Lung (tissue), 16 donors: ENCODE measurements around the gene EIF6. TPM values are rescaled to one million over a fixed set of nuclear protein-coding genes. Genes with fewer than 3 reads are reported as not detected.

Experiments
- ATAC-seq: fragments of 200-7000 bp; cut with Tn5 transposase; one replicate; pipeline ENCODE4 v1.9.1; 2020; ENCODE audit warnings: moderate number of reproducible peaks; ENCODE audit not compliant: insufficient read depth, low FRiP score
- DNase-seq, 3 donors: peaks; one replicate each; pipeline ENCODE4 v3.0.0-alpha.2; 2013 to 2017
- H3K27ac ChIP-seq, 2 donors: one replicate each; pipeline ENCODE4 v1.5.1; 2013; ENCODE audit warnings: mild to moderate bottlenecking in 2 of 2, moderate library complexity in 2 of 2, control low read depth in 1 of 2, inconsistent platforms in 1 of 2, low read depth in 1 of 2, low read length in 1 of 2
- H3K27me3 ChIP-seq, 3 donors: one replicate each; pipeline ENCODE4 v1.5.1; 2013; ENCODE audit warnings: low read length in 2 of 3; ENCODE audit not compliant: control insufficient read depth in 3 of 3, insufficient read depth in 3 of 3
- H3K36me3 ChIP-seq, 4 donors: one replicate each; pipeline ENCODE4 v1.5.1; 2013; ENCODE audit warnings: low read length in 4 of 4, mild to moderate bottlenecking in 1 of 4, moderate library complexity in 1 of 4; ENCODE audit not compliant: control insufficient read depth in 4 of 4, insufficient read depth in 4 of 4
- H3K4me1 ChIP-seq, 5 donors: one replicate each; pipeline ENCODE4 v1.5.1; 2013; ENCODE audit warnings: low read length in 5 of 5, mild to moderate bottlenecking in 2 of 5, moderate library complexity in 1 of 5; ENCODE audit not compliant: control insufficient read depth in 5 of 5, insufficient read depth in 5 of 5
- H3K4me3 ChIP-seq: one replicate; pipeline ENCODE4 v1.5.1; 2013; ENCODE audit warnings: mild to moderate bottlenecking, control low read depth, moderate library complexity
- H3K9ac ChIP-seq, 2 donors: one replicate each; pipeline ENCODE4 v1.5.1; 2013; ENCODE audit warnings: low read length in 2 of 2, control low read depth in 1 of 2; ENCODE audit not compliant: insufficient read depth in 1 of 2
- H3K9me3 ChIP-seq, 4 donors: one replicate each; pipeline ENCODE4 v1.5.1; 2013; ENCODE audit warnings: low read length in 3 of 4, mild to moderate bottlenecking in 1 of 4, moderate library complexity in 1 of 4; ENCODE audit not compliant: control insufficient read depth in 4 of 4, insufficient read depth in 3 of 4
- WGBS, 2 donors: extraction: QIAGEN DNeasy Blood & Tissue Kit; methylation state at CpG; one replicate each; pipeline ENCODE4 v1.1.7; 2013; 5-methylcytosine and 5-hydroxymethylcytosine counted together
- long read RNA-seq, 5 donors: transcript quantifications; one replicate each; lab custom pipeline, GENCODE V29; 2026
- polyA plus RNA-seq, 2 donors: library from polyadenylated mRNA; stranded (reverse); fragments of 200-250 nt; gene quantifications; one replicate each; pipeline ENCODE4 v1.2.1, GENCODE V29; 2013
- total RNA-seq, 2 donors: library from RNA; depleted of rRNA in 1 of 2; stranded (reverse); fragments of >200 nt in 1 of 2; gene quantifications; one replicate each; pipeline ENCODE4 v1.2.1, GENCODE V29; 2014 to 2021
- TF ChIP-seq, protein P1 (sequence below): IDR thresholded peaks from 2 replicates; pipeline ENCODE4 v1.5.1; 2012; ENCODE audit warnings: mild to moderate bottlenecking; ENCODE audit errors: control extremely low read depth, extremely low read depth
- donor health status: control.
- donor health status: control.
- donor health status: Bipolar disorder and iron deficiency.
- donor health status: healthy.
- donor health status: DM: yes; HTN: yes; CAD: no.

The EIF6 gene
- total RNA-seq, result 100 to 1,000 TPM in 1 of 2 donors, 10 to 100 TPM in 1; 47.8 to 119 TPM
- 100 to 1,000 TPM; 118 to 191 TPM for polyA plus RNA-seq
- long read RNA-seq, donor 1, transcript EIF6-203 (7 exons, 1,289 nt), result major isoform, 53 of 149 reads
- long read RNA-seq, donor 1, transcript EIF6-201 (6 exons, 1,252 nt), result minor isoform, 8 of 149 reads
- long read RNA-seq, donor 1, partial matches to known transcripts, result 87 of 149 reads
- long read RNA-seq, donor 1, other reads (novel, unspliced or antisense), result 0 of 149 reads
- long read RNA-seq, donor 2, transcript EIF6-203 (7 exons, 1,289 nt), result major isoform, 24 of 66 reads
- long read RNA-seq, donor 2, transcript EIF6-201 (6 exons, 1,252 nt), result minor isoform, 6 of 66 reads
- long read RNA-seq, donor 2, partial matches to known transcripts, result 36 of 66 reads
- long read RNA-seq, donor 2, other reads (novel, unspliced or antisense), result 0 of 66 reads
- long read RNA-seq, donor 3, transcript EIF6-203 (7 exons, 1,289 nt), result major isoform, 14 of 63 reads
- long read RNA-seq, donor 3, partial matches to known transcripts, result 42 of 63 reads
- long read RNA-seq, donor 3, other reads (novel, unspliced or antisense), result 0 of 63 reads
- long read RNA-seq, donor 4, transcript EIF6-203 (7 exons, 1,289 nt), result major isoform, 14 of 77 reads
- long read RNA-seq, donor 4, partial matches to known transcripts, result 59 of 77 reads
- long read RNA-seq, donor 4, other reads (novel, unspliced or antisense), result 0 of 77 reads
- long read RNA-seq, donor 5, transcript EIF6-203 (7 exons, 1,289 nt), result major isoform, 51 of 92 reads
- long read RNA-seq, donor 5, transcript EIF6-201 (6 exons, 1,252 nt), result minor isoform, 10 of 92 reads
- long read RNA-seq, donor 5, partial matches to known transcripts, result 25 of 92 reads
- long read RNA-seq, donor 5, other reads (novel, unspliced or antisense), result 0 of 92 reads

DNA sequence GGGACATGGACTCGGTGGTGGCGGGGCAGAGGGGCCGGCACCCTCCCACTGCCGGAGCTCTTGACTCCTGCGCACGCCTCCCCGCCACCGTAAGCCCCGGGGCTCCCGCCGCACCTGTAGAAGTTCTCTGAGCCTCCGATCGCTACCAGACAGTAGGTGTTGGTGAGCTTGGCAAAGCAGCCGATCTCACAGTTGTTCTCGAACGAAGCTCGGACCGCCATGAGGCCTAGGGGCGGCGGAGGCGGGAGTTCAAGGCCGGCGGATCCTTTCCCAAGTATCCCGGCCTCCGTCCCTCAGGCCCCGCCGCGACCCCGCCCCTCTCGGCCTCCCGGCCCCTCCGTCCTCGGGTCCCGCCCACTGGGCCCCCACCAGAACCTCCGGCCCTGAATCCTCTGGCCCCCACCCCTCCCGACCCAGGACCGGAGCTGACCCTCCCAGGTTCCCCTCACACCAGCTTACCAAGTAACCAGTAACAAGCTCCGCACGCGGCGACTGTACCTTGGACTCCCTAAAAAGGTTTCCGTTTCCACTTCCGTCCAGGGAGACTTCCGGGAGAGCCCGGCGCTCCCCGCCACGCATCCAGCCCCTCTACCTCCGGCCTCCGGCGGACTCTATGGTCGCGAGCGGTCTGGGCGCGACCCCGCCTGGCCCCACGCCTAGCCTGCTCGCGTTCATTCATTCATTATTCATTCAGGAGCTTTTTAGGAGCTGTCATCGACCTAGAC, at the start of gene EIF6:
TSS of gene EIF6 (minus strand) at position 506 of the 725 bp plus-strand sequence. CDS start at position 221, 285 bp downstream.
- H3K27me3 ChIP-seq, result no peaks in the 10 kb centered on the region
- H3K9me3 ChIP-seq, result no peaks in the 10 kb centered on the region
- ATAC-seq (peak; percentile 95), DNase-seq (peak; percentile 86 to 92 (median 87))
- H3K4me1 ChIP-seq, result peaks cover 0 to 13% (median 5%) of the 10 kb centered on the region in 5 donors
- 1% methylated on average over 59 to 61 of the region's 61 CpGs for WGBS, 2 donors
- H3K27ac ChIP-seq, result peak within 1 kb of the TSS; percentile 73 to 90
- peak within 1 kb of the TSS; percentile 73 to 84 for H3K9ac ChIP-seq
- H3K4me3 ChIP-seq, result peak within 1 kb of the TSS; percentile 96
- peaks cover 3 to 18% (median 13%) of the 10 kb centered on the region in 4 donors for H3K36me3 ChIP-seq
- TF ChIP-seq, protein P1, sequence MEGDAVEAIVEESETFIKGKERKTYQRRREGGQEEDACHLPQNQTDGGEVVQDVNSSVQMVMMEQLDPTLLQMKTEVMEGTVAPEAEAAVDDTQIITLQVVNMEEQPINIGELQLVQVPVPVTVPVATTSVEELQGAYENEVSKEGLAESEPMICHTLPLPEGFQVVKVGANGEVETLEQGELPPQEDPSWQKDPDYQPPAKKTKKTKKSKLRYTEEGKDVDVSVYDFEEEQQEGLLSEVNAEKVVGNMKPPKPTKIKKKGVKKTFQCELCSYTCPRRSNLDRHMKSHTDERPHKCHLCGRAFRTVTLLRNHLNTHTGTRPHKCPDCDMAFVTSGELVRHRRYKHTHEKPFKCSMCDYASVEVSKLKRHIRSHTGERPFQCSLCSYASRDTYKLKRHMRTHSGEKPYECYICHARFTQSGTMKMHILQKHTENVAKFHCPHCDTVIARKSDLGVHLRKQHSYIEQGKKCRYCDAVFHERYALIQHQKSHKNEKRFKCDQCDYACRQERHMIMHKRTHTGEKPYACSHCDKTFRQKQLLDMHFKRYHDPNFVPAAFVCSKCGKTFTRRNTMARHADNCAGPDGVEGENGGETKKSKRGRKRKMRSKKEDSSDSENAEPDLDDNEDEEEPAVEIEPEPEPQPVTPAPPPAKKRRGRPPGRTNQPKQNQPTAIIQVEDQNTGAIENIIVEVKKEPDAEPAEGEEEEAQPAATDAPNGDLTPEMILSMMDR, result no peak

DNA sequence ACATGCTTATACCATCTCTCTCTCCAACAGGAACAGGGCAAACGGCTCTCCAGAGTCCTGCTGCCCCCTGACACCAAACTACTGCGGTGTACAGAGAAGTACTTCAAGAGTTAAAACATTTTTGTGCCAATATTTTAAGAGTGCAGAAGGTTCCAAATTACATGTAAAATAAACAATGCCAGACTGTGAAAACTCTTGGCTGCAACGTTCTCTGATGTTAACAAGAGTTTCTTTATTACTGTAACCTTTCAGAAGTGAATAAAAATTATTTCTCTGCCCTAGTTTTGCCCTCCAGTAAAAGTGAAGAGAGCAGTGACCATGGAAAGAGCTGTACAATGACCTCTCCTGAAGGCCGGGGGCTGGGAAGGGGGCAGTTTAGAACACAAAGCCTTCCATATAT, 49.0 kb upstream of the EIF6 start:
- H3K36me3 ChIP-seq, result peaks cover 0 to 6% (median 0%) of the 10 kb centered on the region in 4 donors
- ATAC-seq (no peak), DNase-seq (peak; percentile 27 to 82 (median 79))
- no peak overlapping the region for H3K4me3 ChIP-seq
- no peak overlapping the region for H3K9ac ChIP-seq
- H3K9me3 ChIP-seq, result no peaks in the 10 kb centered on the region
- H3K27ac ChIP-seq, result no peak overlapping the region
- H3K27me3 ChIP-seq, result no peaks in the 10 kb centered on the region
- TF ChIP-seq, protein P1, result no peak
- peaks cover 0 to 30% (median 14%) of the 10 kb centered on the region in 5 donors for H3K4me1 ChIP-seq
- WGBS, 2 donors, result 49 to 76% methylated on average over 4 of the region's 4 CpGs

- 94 to 97% methylated on average over 5 of the region's 5 CpGs for WGBS, 2 donors
- Histone ChIP-seq H3K4me3 (no peak overlapping the region), H3K9ac (no peak overlapping the region), H3K4me1 (peaks cover 0 to 30% (median 14%) of the 10 kb centered on the region in 5 donors), H3K27me3 (no peaks in the 10 kb centered on the region), H3K9me3 (no peaks in the 10 kb centered on the region), H3K36me3 (peaks cover 0 to 6% (median 0%) of the 10 kb centered on the region in 4 donors), H3K27ac (no peak overlapping the region)
- TF ChIP-seq, protein P1, result no peak
- DNase-seq (no peak), ATAC-seq (no peak)
These were observed 48.1 kb upstream of the EIF6 start for GRCh38 chr20:35332540-35333200.
